H1 (cell line): ENCODE results near the gene PMF1.

Source experiments
- ATF3 ChIP-seq: IDR thresholded peaks from 2 replicates; pipeline ENCODE4 v1.6.1; 2011; ENCODE audit warnings: low read depth, mild to moderate bottlenecking, low read length; ENCODE audit not compliant: insufficient read depth
- NRF1 ChIP-seq: IDR thresholded peaks from 2 replicates; pipeline ENCODE4 v1.6.1; 2011; ENCODE audit warnings: mild to moderate bottlenecking, low read depth, low read length, improper control_type of control experiment

GRCh38 chr1:156245451-156246232 is 32.8 kb downstream of the PMF1 start:
- TF ChIP-seq NRF1 (no peak), ATF3 (no peak)
